Heart left ventricle (tissue), 16 donors: ENCODE data around the gene STRADB. TPM values are rescaled to one million over a fixed set of nuclear protein-coding genes. Genes with fewer than 3 reads are reported as not detected.

Source experiments
- ATAC-seq, 4 donors: fragments of 200-7000 bp; cut with Tn5 transposase; one replicate each; pipeline ENCODE4 v1.9.1; 2020 to 2022; ENCODE audit warnings: moderate library complexity in 4 of 4, mild to moderate bottlenecking in 3 of 4, moderate number of reproducible peaks in 1 of 4
- DNase-seq, 5 donors: peaks; one replicate each; pipeline ENCODE4 v3.0.0-alpha.2; 2020
- H3K27ac ChIP-seq, 12 donors: fragments of 200-600 bp; sonication (generic) in 4 of 12; one replicate each; pipeline versions ENCODE4 v1.5.0 to v1.8.0; 2016 to 2022; ENCODE audit warnings: mild to moderate bottlenecking in 2 of 12
- H3K27me3 ChIP-seq, 9 donors: fragments of 200-600 bp; sonication (generic) in 2 of 9; one replicate each; pipeline versions ENCODE4 v1.5.1 to v1.8.0; 2016 to 2022; ENCODE audit warnings: mild to moderate bottlenecking in 3 of 9
- H3K36me3 ChIP-seq, 9 donors: fragments of 200-600 bp; sonication (generic) in 2 of 9; one replicate each; pipeline versions ENCODE4 v1.5.0 to v1.8.0; 2018 to 2022; ENCODE audit warnings: mild to moderate bottlenecking in 2 of 9
- H3K4me1 ChIP-seq, 12 donors: fragments of 200-600 bp; sonication (generic) in 4 of 12; one replicate each; pipeline versions ENCODE4 v1.5.0 to v1.8.0; 2016 to 2022; ENCODE audit warnings: mild to moderate bottlenecking in 3 of 12
- H3K4me3 ChIP-seq, 12 donors: fragments of 200-600 bp; sonication (generic) in 4 of 12; one replicate each; pipeline versions ENCODE4 v1.5.0 to v1.8.0; 2017 to 2022; ENCODE audit warnings: mild to moderate bottlenecking in 9 of 12, moderate library complexity in 4 of 12
- H3K9me3 ChIP-seq, 12 donors: fragments of 200-600 bp; sonication (generic) in 4 of 12; one replicate each; pipeline versions ENCODE4 v1.5.0 to v1.8.0; 2016 to 2022; ENCODE audit warnings: mild to moderate bottlenecking in 1 of 12
- CTCF ChIP-seq, 12 donors: fragments of 200-600 bp; sonication (generic) in 4 of 12; IDR thresholded peaks; one replicate each; pipeline versions ENCODE4 v1.5.0 to v1.8.0; 2018 to 2022; ENCODE audit warnings: antibody characterized with exemption in 12 of 12, mild to moderate bottlenecking in 5 of 12
- POLR2A ChIP-seq, 2 donors: fragments of 450-650 bp; IDR thresholded peaks; one replicate each; pipeline ENCODE4 v1.6.1; 2017; ENCODE audit warnings: antibody characterized with exemption in 2 of 2, mild to moderate bottlenecking in 2 of 2, moderate library complexity in 2 of 2
- WGBS, 4 donors: extraction: QIAGEN DNeasy Blood & Tissue Kit in 2 of 4; methylation state at CpG; one replicate each; pipeline versions ENCODE4 v1.1.5 to v1.1.7; 2013 to 2018; 5-methylcytosine and 5-hydroxymethylcytosine counted together
- intact Hi-C, 10 donors: fragments of 100-400 bp; cut with DNase I; formaldehyde crosslinking; loops; one replicate each; pipeline versions ENCODE4 v1.11.1 to v1.14.2; 2022
- polyA plus RNA-seq, 2 donors: library from polyadenylated mRNA; stranded (reverse); fragments of 200-250 nt; gene quantifications; one replicate each; pipeline ENCODE4 v1.2.3, GENCODE V29; 2013
- total RNA-seq, 9 donors: library from RNA; depleted of rRNA in 2 of 9; stranded (reverse); fragments of >200 nt in 2 of 9; fragmentation: NEBNext Ultra II Directional in 3 of 9; extraction: Animal tissue kit (Norgen Biotek cat#: 25700) in 3 of 9; gene quantifications; one replicate each; pipeline versions ENCODE4 v1.1.0 to v1.2.4, GENCODE V29; 2016 to 2023
- donor health status: ischemic (EF 13 %, LVEDD 7.1; RV severe dilation, severe dysfunction).
- donor health status: healthy with polysubstance abuse.
- donor health status: DM: no; HTN: yes; CAD: no.
- donor health status: DM: no; HTN: no; CAD: no.
- donor health status: ischemic (EF 25% LVEDD 6.9; RV normal size, moderate dysfunction).
- donor health status: ischemic (EF 25% LVEDD 5.7; RV mildly dilated, moderate dysfunction).
- donor health status: healthy.
- donor health status: DM: yes; HTN: yes; CAD: no.
- donor health status: ischemic (EF 35%, LVEDD 5.7; RV mildly dilated, moderate dysfunction).
- donor health status: nonischemic (EF 11% LVEDD 7.7; RV severe dilation, severe dysfunction).
- donor health status: DM: yes; HTN: yes; CAD: no.
- donor health status: PGD.
- donor health status: ischemic (EF 29% LVEDD 5.4; RV normal size, mild dysfunction).
- donor health status: nonischemic (EF 23%, LVEDD 6.1; RV moderate dilation, normal function).

Gene STRADB
- total and polyA plus RNA-seq, 11 donors, result 28.6 to 105 (median 57.9) TPM

GRCh38 chr2:201490291-201490690, 38.8 kb downstream of the STRADB start:
- DNase-seq (no peak), ATAC-seq (peak; percentile 51 to 67 (median 63))
- no peaks in the 10 kb centered on the region for H3K27me3 ChIP-seq
- intact Hi-C loops, result loop anchor here in 1 of 10 donors (10.0 kb wide), 1 partner anchor 135 kb away; no protein-coding TSS in a partner anchor
- no peaks in the 10 kb centered on the region for H3K9me3 ChIP-seq
- TF ChIP-seq CTCF (IDR thresholded peaks at IDR 0.05), result no peak
- no peak for TF ChIP-seq POLR2A (IDR thresholded peaks at IDR 0.05)
- no peak overlapping the region for H3K27ac ChIP-seq
- H3K4me3 ChIP-seq, result no peak overlapping the region
- WGBS, 4 donors, result 62 to 73% (median 69%) methylated on average over 4 of the region's 4 CpGs
- no peaks in the 10 kb centered on the region for H3K36me3 ChIP-seq
- no peaks in the 10 kb centered on the region for H3K4me1 ChIP-seq

- no peaks in the 10 kb centered on the region for H3K27me3 ChIP-seq
- no peak overlapping the region for H3K4me3 ChIP-seq
- no peak overlapping the region for H3K27ac ChIP-seq
- no peaks in the 10 kb centered on the region for H3K4me1 ChIP-seq
- ATAC-seq, result no peak
- peaks cover 0 to 5% (median 0%) of the 10 kb centered on the region in 12 donors for H3K9me3 ChIP-seq
- intact Hi-C loops, result loop anchor here in 1 of 10 donors (10.0 kb wide), 1 partner anchor 128 kb away; no protein-coding TSS in a partner anchor
- no peaks in the 10 kb centered on the region for H3K36me3 ChIP-seq
- 73 to 89% (median 81%) methylated on average over 1 of the region's 1 CpG for WGBS, 4 donors
- no peak for TF ChIP-seq POLR2A (IDR thresholded peaks at IDR 0.05)
- no peak for TF ChIP-seq CTCF (IDR thresholded peaks at IDR 0.05)
- DNase-seq, result no peak
These were observed 45.2 kb downstream of the STRADB start for GRCh38 chr2:201496785-201497184.

GRCh38 chr2:201500534-201500933, 49.0 kb downstream of the STRADB start:
- DNase-seq (no peak), ATAC-seq (no peak)
- intact Hi-C loops, result no loop called here
- H3K27me3 ChIP-seq, result no peaks in the 10 kb centered on the region
- no peaks in the 10 kb centered on the region for H3K36me3 ChIP-seq
- WGBS, 4 donors, result 57 to 71% (median 64%) methylated on average over 3 of the region's 3 CpGs
- no peak for TF ChIP-seq POLR2A (IDR thresholded peaks at IDR 0.05)
- no peak for TF ChIP-seq CTCF (IDR thresholded peaks at IDR 0.05)
- H3K27ac ChIP-seq, result no peak overlapping the region
- H3K4me3 ChIP-seq, result no peak overlapping the region
- no peaks in the 10 kb centered on the region for H3K4me1 ChIP-seq
- H3K9me3 ChIP-seq, result peaks cover 0 to 31% (median 6%) of the 10 kb centered on the region in 12 donors

- TF ChIP-seq CTCF (IDR thresholded peaks at IDR 0.05) (no peak), POLR2A (IDR thresholded peaks at IDR 0.05) (no peak)
- WGBS, 4 donors, result 88 to 95% (median 90%) methylated on average over 2 of the region's 2 CpGs
- no peak for DNase-seq
- H3K9me3 ChIP-seq, result peaks cover 0 to 31% (median 6%) of the 10 kb centered on the region in 12 donors
- no peak overlapping the region for H3K4me3 ChIP-seq
- intact Hi-C loops, result no loop called here
- no peak for ATAC-seq
- no peaks in the 10 kb centered on the region for H3K4me1 ChIP-seq
- no peaks in the 10 kb centered on the region for H3K27me3 ChIP-seq
- no peak overlapping the region for H3K27ac ChIP-seq
- no peaks in the 10 kb centered on the region for H3K36me3 ChIP-seq
These were observed 51.2 kb downstream of the STRADB start for GRCh38 chr2:201502713-201503112.
